Measurements from ENCODE around the gene CHST8.

The CHST8 gene

GRCh38 chr19:33673996-33674625, 52.4 kb downstream of the CHST8 start:
- no peak for DNase-seq (ENCODE audit: low spot score)

GRCh38 chr19:33674626-33675367, 53.0 kb downstream of the CHST8 start:
- no peak for DNase-seq (ENCODE audit: low spot score)

- no peak for DNase-seq (ENCODE audit: low spot score)
Observed at GRCh38 chr19:33675501-33676124, 53.9 kb downstream of the CHST8 start.

GRCh38 chr19:33676999-33677665, 55.4 kb downstream of the CHST8 start:
- DNase-seq (ENCODE audit: low spot score): no peak

- DNase-seq (ENCODE audit: low spot score): peak; percentile 71
Observed at GRCh38 chr19:33677745-33678426, 56.1 kb downstream of the CHST8 start.

- no peak for DNase-seq (ENCODE audit: low spot score)
Observed at GRCh38 chr19:33678796-33679585, 57.2 kb downstream of the CHST8 start.

GRCh38 chr19:33679696-33680095, 57.9 kb downstream of the CHST8 start:
- no peak for DNase-seq (ENCODE audit: low spot score)

- DNase-seq (ENCODE audit: low spot score): no peak
Observed at GRCh38 chr19:33681081-33681680, 59.4 kb downstream of the CHST8 start.

GRCh38 chr19:33683881-33684537, 62.3 kb downstream of the CHST8 start:
- peak; percentile 97 for DNase-seq (ENCODE audit: low spot score)

GRCh38 chr19:33684538-33685232, 62.9 kb downstream of the CHST8 start:
- peak; percentile 50 for DNase-seq (ENCODE audit: low spot score)

GRCh38 chr19:33685541-33685940, 63.8 kb downstream of the CHST8 start:
- no peak for DNase-seq (ENCODE audit: low spot score)

- no peak for DNase-seq (ENCODE audit: low spot score)
Observed at GRCh38 chr19:33686262-33686661, 64.5 kb downstream of the CHST8 start.

GRCh38 chr19:33686687-33687480, 65.1 kb downstream of the CHST8 start:
- no peak for DNase-seq (ENCODE audit: low spot score)

GRCh38 chr19:33687481-33688170, 65.9 kb downstream of the CHST8 start:
- DNase-seq (ENCODE audit: low spot score): no peak

GRCh38 chr19:33688171-33688992, 66.6 kb downstream of the CHST8 start:
- DNase-seq (ENCODE audit: low spot score): no peak

GRCh38 chr19:33689138-33689746, 67.5 kb downstream of the CHST8 start:
- no peak for DNase-seq (ENCODE audit: low spot score)

GRCh38 chr19:33689868-33690267, 68.1 kb downstream of the CHST8 start:
- no peak for DNase-seq (ENCODE audit: low spot score)
